Astrocyte (in vitro differentiated cells and primary cell): Measurements from ENCODE around the gene TMTC2.

ENCODE experiments used
- EZH2 ChIP-seq: IDR thresholded peaks from 2 replicates; pipeline ENCODE4 v1.6.1; 2012; ENCODE audit warnings: mild to moderate bottlenecking, low read length, inconsistent platforms; ENCODE audit not compliant: insufficient read depth
- TF ChIP-seq, protein P1 (sequence below): IDR thresholded peaks from 2 replicates; pipeline ENCODE4 v1.5.1; 2011; ENCODE audit warnings: low read depth, mild to moderate bottlenecking, inconsistent platforms, low read length, moderate library complexity; ENCODE audit not compliant: insufficient read depth

GRCh38 chr12:82832981-82833380 is 146.3 kb downstream of the TMTC2 start:
- TF ChIP-seq, protein P1, sequence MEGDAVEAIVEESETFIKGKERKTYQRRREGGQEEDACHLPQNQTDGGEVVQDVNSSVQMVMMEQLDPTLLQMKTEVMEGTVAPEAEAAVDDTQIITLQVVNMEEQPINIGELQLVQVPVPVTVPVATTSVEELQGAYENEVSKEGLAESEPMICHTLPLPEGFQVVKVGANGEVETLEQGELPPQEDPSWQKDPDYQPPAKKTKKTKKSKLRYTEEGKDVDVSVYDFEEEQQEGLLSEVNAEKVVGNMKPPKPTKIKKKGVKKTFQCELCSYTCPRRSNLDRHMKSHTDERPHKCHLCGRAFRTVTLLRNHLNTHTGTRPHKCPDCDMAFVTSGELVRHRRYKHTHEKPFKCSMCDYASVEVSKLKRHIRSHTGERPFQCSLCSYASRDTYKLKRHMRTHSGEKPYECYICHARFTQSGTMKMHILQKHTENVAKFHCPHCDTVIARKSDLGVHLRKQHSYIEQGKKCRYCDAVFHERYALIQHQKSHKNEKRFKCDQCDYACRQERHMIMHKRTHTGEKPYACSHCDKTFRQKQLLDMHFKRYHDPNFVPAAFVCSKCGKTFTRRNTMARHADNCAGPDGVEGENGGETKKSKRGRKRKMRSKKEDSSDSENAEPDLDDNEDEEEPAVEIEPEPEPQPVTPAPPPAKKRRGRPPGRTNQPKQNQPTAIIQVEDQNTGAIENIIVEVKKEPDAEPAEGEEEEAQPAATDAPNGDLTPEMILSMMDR, result no peak
- no peak for TF ChIP-seq EZH2
